B cell (primary cell): ENCODE data around the gene STK33. TPM values are rescaled to one million over a fixed set of nuclear protein-coding genes. Genes with fewer than 3 reads are reported as not detected.
A peak's percentile ranks its signal among the peaks of the same experiment; 100 is the strongest.

ENCODE experiments used
- ATAC-seq: fragments of 200-7000 bp; cut with Tn5 transposase; one replicate; pipeline ENCODE4 v1.10.0; 2021; ENCODE audit warnings: low read depth, mild to moderate bottlenecking, moderate number of reproducible peaks, moderate library complexity
- CTCF ChIA-PET: fragments of 350-600 bp; sonication (Branson Sonifier 250); formaldehyde crosslinking; loops from one replicate; lab custom pipeline; 2021; ENCODE audit warnings: antibody characterized with exemption, inconsistent platforms; lab: Charles Lee
- POLR2A ChIA-PET: fragments of 350-600 bp; sonication (Branson Sonifier 250); formaldehyde crosslinking; loops from one replicate; lab custom pipeline; 2021; ENCODE audit warnings: antibody characterized with exemption; lab: Charles Lee
- DNase-seq: peaks from one replicate; pipeline ENCODE4 v3.0.0; 2013
- H2AFZ ChIP-seq: 2 replicates; pipeline ENCODE4 v1.6.1; 2012; ENCODE audit warnings: mild to moderate bottlenecking, low read depth, low read length; ENCODE audit not compliant: insufficient read depth, poor library complexity, severe bottlenecking
- H3K27ac ChIP-seq, 2 donors: 1 replicate in 1 of 2; 2 replicates in 1 of 2; pipeline ENCODE4 v1.5.1; 2012 to 2013; ENCODE audit warnings: low read length in 2 of 2, mild to moderate bottlenecking in 2 of 2, moderate library complexity in 1 of 2
- H3K27me3 ChIP-seq, 4 experiments: fragments of 200-600 bp in 1 of 4; sonication (generic) in 1 of 4; replicated peaks in 1 of 4; 1 replicate in 2 of 4; 2 replicates in 2 of 4; pipeline versions ENCODE4 v1.6.1 to v1.7.0; 2013 to 2016; ENCODE audit warnings: low read length in 3 of 4, mild to moderate bottlenecking in 2 of 4, mixed read lengths in 1 of 4, moderate library complexity in 1 of 4; ENCODE audit not compliant: insufficient read depth in 4 of 4, control insufficient read depth in 3 of 4; ENCODE audit errors: control extremely low read depth in 1 of 4
- H3K36me3 ChIP-seq, 2 experiments: replicated peaks in 1 of 2; 1 replicate in 1 of 2; 2 replicates in 1 of 2; pipeline versions ENCODE4 v1.6.1 to v1.7.1; 2013; ENCODE audit warnings: low read length in 1 of 2; ENCODE audit not compliant: insufficient read depth in 2 of 2, control insufficient read depth in 1 of 2; ENCODE audit errors: control extremely low read depth in 1 of 2, extremely low read depth in 1 of 2
- H3K4me1 ChIP-seq, 2 donors: fragments of 200-600 bp in 1 of 2; sonication (generic) in 1 of 2; 1 replicate in 1 of 2; 2 replicates in 1 of 2; pipeline versions ENCODE4 v1.5.1 to v1.6.1; 2013 to 2017; ENCODE audit warnings: low read length in 2 of 2; ENCODE audit not compliant: control insufficient read depth in 2 of 2, insufficient read depth in 2 of 2
- H3K4me2 ChIP-seq: replicated peaks from 2 replicates; pipeline ENCODE3; 2012; ENCODE audit warnings: mild to moderate bottlenecking, low read depth, low read length; ENCODE audit not compliant: poor library complexity, severe bottlenecking
- H3K4me3 ChIP-seq, 5 experiments: fragments of 200-600 bp in 1 of 5; sonication (generic) in 1 of 5; 1 replicate in 3 of 5; 2 replicates in 2 of 5; pipeline versions ENCODE4 v1.5.1 to v1.7.0; 2011 to 2016; ENCODE audit warnings: low read length in 4 of 5, mild to moderate bottlenecking in 4 of 5, low read depth in 2 of 5, control low read depth in 1 of 5, moderate library complexity in 1 of 5; ENCODE audit not compliant: insufficient read depth in 1 of 5; ENCODE audit errors: control extremely low read depth in 1 of 5, extremely low read depth in 1 of 5
- H3K79me2 ChIP-seq: fragments of 200-600 bp; sonication (generic); one replicate; pipeline ENCODE4 v1.6.0; 2016; ENCODE audit warnings: low read length; ENCODE audit not compliant: control insufficient read depth, insufficient read depth
- H3K9ac ChIP-seq: fragments of 200-600 bp; sonication (generic); 2 replicates; pipeline ENCODE4 v1.6.1; 2017; ENCODE audit warnings: mild to moderate bottlenecking, low read length, moderate library complexity
- H3K9me3 ChIP-seq, 3 donors: one replicate each; pipeline versions ENCODE4 v1.6.1 to v1.7.1; 2013; ENCODE audit warnings: low read length in 2 of 3; ENCODE audit not compliant: control insufficient read depth in 2 of 3, insufficient read depth in 1 of 3; ENCODE audit errors: control extremely low read depth in 1 of 3
- H4K20me1 ChIP-seq: 2 replicates; pipeline ENCODE4 v1.6.0; 2012; ENCODE audit warnings: mild to moderate bottlenecking, low read length; ENCODE audit not compliant: insufficient read depth, control insufficient read depth, poor library complexity, severe bottlenecking
- H3K27ac Mint-ChIP-seq: one replicate; pipeline ENCODE4 v1.8.0; 2021; ENCODE audit warnings: mixed read lengths
- H3K27me3 Mint-ChIP-seq: one replicate; pipeline ENCODE4 v1.8.0; 2021; ENCODE audit warnings: mixed read lengths
- H3K4me1 Mint-ChIP-seq: one replicate; pipeline ENCODE4 v1.8.0; 2021; ENCODE audit warnings: mixed read lengths
- H3K4me3 Mint-ChIP-seq: one replicate; pipeline ENCODE4 v1.8.0; 2021; ENCODE audit warnings: mixed read lengths
- H3K9me3 Mint-ChIP-seq: one replicate; pipeline ENCODE4 v1.8.0; 2022; ENCODE audit warnings: mixed read lengths; ENCODE audit not compliant: insufficient read depth
- EZH2 ChIP-seq: IDR thresholded peaks from 2 replicates; pipeline ENCODE4 v1.6.1; 2012; ENCODE audit warnings: borderline replicate concordance, low read depth, mild to moderate bottlenecking, moderate library complexity, low read length; ENCODE audit not compliant: insufficient read depth, poor library complexity, severe bottlenecking
- WGBS: methylation state at CpG from one replicate; pipeline ENCODE4 v1.1.5; 2013; ENCODE audit warnings: missing lambda C conversion rate; ENCODE audit not compliant: insufficient coverage; 5-methylcytosine and 5-hydroxymethylcytosine counted together
- intact Hi-C: fragments of 100-400 bp; cut with micrococcal nuclease; formaldehyde crosslinking; loops from one replicate; pipeline ENCODE4 v1.10.0; 2022
- polyA plus RNA-seq: library from polyadenylated mRNA; depleted of rRNA; stranded (reverse); fragments of >200 nt; gene quantifications from 2 replicates; pipeline ENCODE4 v1.2.3, GENCODE V29; 2012
- total RNA-seq, 2 donors: library from RNA; stranded (reverse); fragments of 120-200 nt in 1 of 2; gene quantifications; 1 replicate in 1 of 2; 2 replicates in 1 of 2; pipeline versions ENCODE4 v1.2.3 to v1.2.4, GENCODE V29; 2013 to 2022
- TF ChIP-seq, protein P1 (sequence below): fragments of 200-600 bp; IDR thresholded peaks from one replicate; pipeline ENCODE4 v1.8.0; 2022; ENCODE audit warnings: antibody characterized with exemption, mild to moderate bottlenecking

STK33 gene
- total and polyA plus RNA-seq, 2 donors (not counting 1 experiment from before 2014, with no cell fraction given) = 3.1 to 9.3 TPM

DNA sequence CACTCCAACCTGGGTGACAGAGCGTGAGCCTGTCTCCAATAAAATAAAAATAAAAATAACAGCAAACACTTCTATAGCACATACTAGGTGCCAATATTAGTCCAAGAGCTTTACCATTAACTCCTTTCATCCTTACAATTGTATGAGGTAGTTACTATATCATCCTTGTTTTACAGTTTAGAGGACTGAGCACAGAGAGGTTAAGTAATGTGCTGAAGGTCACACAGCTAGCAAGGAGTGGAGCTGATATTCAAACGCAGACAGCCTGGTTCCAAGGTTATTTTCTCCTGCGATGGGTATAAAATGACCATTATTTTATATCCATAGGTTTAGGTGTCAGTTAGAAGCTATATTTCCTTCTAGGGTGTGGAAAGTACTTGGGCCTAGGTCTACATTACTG is 249.7 kb downstream of the STK33 start:
- no peak overlapping the region for H3K9ac ChIP-seq
- no peaks in the 10 kb centered on the region for H3K79me2 ChIP-seq
- ATAC-seq (no peak), DNase-seq (no peak)
- H3K4me3 Mint-ChIP-seq = no peak overlapping the region
- intact Hi-C loops = no loop called here
- WGBS = no CpG with 5 or more reads among the region's 3 CpGs
- H3K9me3 ChIP-seq = peaks cover 0 to 21% (median 0%) of the 10 kb centered on the region in 3 donors
- H3K4me3 ChIP-seq = no peak overlapping the region
- H3K27ac Mint-ChIP-seq = no peak overlapping the region
- peaks cover 17 to 25% of the 10 kb centered on the region in 2 donors for H3K4me1 ChIP-seq
- H3K27me3 Mint-ChIP-seq = peaks cover 9% of the 10 kb centered on the region
- H3K27ac ChIP-seq = no peak overlapping the region
- H4K20me1 ChIP-seq = no peaks in the 10 kb centered on the region
- ChIA-PET POLR2A (no interaction called here), CTCF (interaction anchor here (1.2 to 1.4 kb wide), 2 partner anchors 12 to 222 kb away, joined by 3 read pairs; no protein-coding TSS in a partner anchor)
- no peaks in the 10 kb centered on the region for H3K36me3 ChIP-seq
- H3K27me3 ChIP-seq = no peaks in the 10 kb centered on the region
- H2AFZ ChIP-seq = no peak overlapping the region
- TF ChIP-seq, protein P1, sequence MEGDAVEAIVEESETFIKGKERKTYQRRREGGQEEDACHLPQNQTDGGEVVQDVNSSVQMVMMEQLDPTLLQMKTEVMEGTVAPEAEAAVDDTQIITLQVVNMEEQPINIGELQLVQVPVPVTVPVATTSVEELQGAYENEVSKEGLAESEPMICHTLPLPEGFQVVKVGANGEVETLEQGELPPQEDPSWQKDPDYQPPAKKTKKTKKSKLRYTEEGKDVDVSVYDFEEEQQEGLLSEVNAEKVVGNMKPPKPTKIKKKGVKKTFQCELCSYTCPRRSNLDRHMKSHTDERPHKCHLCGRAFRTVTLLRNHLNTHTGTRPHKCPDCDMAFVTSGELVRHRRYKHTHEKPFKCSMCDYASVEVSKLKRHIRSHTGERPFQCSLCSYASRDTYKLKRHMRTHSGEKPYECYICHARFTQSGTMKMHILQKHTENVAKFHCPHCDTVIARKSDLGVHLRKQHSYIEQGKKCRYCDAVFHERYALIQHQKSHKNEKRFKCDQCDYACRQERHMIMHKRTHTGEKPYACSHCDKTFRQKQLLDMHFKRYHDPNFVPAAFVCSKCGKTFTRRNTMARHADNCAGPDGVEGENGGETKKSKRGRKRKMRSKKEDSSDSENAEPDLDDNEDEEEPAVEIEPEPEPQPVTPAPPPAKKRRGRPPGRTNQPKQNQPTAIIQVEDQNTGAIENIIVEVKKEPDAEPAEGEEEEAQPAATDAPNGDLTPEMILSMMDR = no peak
- no peak for TF ChIP-seq EZH2
- no peak overlapping the region for H3K4me2 ChIP-seq
- no peaks in the 10 kb centered on the region for H3K9me3 Mint-ChIP-seq
- peaks cover 26% of the 10 kb centered on the region for H3K4me1 Mint-ChIP-seq

DNA sequence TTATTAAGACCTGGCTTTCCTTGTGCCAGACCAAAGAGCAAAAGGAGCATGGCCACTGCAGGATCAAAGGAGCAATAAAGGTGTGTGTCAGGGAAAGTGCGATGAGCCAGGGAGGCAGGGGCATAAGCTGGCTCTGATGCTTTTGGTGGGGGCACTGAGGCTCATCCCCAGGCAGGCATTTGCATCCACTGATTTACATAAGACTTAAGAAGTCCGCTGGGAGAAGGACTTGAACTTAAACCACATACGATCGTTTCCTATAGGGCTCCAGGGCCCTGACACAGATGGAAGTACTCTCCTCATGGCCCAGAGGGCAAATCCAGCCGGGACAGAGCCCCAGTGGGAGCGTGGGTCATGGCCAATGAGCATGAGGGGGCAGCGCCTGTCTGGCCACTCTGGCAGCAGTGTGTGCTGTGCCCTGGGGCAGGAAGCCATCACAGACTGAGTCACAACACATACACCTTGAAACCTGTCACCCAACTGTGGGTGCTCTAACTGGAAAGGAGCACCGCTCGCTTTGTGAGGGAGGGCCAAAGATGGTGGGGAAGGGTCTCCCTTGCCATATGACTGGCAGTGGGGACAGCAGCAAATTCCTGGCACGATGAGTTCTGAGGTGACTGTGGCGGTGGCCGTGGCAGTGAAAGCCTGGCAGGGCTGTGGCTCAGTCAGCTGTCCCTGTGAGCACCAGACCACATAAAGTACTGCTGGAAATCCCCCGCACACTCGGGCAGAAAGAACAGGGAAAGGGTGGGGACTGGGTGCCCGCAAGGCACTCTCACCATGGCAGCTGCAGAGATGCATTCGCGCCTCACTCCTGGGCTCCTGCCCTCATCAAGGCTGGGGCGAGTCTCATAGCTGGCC is 251.0 kb downstream of the STK33 start:
- Histone ChIP-seq H3K4me2 (peak overlapping the region; percentile 58), H3K4me3 (peak overlapping the region in 2 of 5 experiments; percentile 20 to 39), H3K4me1 (peaks cover 17 to 32% of the 10 kb centered on the region in 2 donors), H3K27ac (no peak overlapping the region), H2AFZ (peak overlapping the region; percentile 25), H3K36me3 (no peaks in the 10 kb centered on the region), H3K9ac (peak overlapping the region; percentile 28), H3K9me3 (peaks cover 0 to 17% (median 0%) of the 10 kb centered on the region in 3 donors), H4K20me1 (no peaks in the 10 kb centered on the region), H3K27me3 (no peaks in the 10 kb centered on the region), H3K79me2 (no peaks in the 10 kb centered on the region)
- intact Hi-C loops = no loop called here
- peak; percentile 74 for ATAC-seq
- ChIA-PET CTCF (interaction anchor here (1.4 kb wide), 1 partner anchor 224 kb away, joined by 3 read pairs; no protein-coding TSS in a partner anchor), POLR2A (no interaction called here)
- Mint-ChIP-seq H3K4me1 (peaks cover 28% of the 10 kb centered on the region), H3K27ac (peak overlapping the region; percentile 81), H3K4me3 (peak overlapping the region; percentile 80), H3K27me3 (peaks cover 9% of the 10 kb centered on the region), H3K9me3 (no peaks in the 10 kb centered on the region)
- 57% methylated on average over 18 of the region's 18 CpGs for WGBS
- TF ChIP-seq, protein P1 = no peak
- no peak for TF ChIP-seq EZH2
- peak; percentile 73 for DNase-seq
